IPS-11a (cell line): ENCODE results near the gene RSRP1.

Experiments used
- H3K4me3 ChIP-seq: one replicate; pipeline ENCODE4 v1.5.1; 2013; ENCODE audit warnings: low read depth, low read length, control low read depth

Gene RSRP1

DNA sequence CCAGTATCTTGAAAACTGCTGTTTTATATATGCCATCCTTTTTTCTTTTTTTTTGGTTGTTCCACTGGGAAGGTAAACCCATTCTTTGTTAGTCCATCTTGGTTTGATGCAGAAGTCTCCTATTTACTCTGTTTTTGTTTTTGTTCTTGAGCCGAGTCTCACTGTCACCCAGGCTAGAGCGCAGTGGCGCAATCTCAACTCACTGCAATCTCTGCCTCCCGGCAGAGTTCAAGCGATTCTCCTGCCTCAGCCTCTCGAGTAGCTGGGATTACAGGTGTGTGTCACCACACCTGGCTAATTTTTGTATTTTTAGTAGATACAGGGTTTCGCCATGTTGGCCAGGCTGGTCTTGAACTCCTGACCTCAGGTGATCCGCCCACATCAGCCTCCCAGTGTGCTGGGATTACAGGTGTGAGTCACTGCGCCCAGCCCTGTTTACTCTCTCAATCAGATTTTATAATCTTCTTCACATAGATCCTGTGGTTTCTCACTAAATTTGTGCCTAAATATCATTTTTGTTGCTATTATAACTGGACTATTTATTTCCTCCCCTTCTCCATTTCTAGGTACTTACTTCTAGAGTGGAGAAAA, 27.5 kb downstream of the RSRP1 start:
- H3K4me3 ChIP-seq = no peak overlapping the region

DNA sequence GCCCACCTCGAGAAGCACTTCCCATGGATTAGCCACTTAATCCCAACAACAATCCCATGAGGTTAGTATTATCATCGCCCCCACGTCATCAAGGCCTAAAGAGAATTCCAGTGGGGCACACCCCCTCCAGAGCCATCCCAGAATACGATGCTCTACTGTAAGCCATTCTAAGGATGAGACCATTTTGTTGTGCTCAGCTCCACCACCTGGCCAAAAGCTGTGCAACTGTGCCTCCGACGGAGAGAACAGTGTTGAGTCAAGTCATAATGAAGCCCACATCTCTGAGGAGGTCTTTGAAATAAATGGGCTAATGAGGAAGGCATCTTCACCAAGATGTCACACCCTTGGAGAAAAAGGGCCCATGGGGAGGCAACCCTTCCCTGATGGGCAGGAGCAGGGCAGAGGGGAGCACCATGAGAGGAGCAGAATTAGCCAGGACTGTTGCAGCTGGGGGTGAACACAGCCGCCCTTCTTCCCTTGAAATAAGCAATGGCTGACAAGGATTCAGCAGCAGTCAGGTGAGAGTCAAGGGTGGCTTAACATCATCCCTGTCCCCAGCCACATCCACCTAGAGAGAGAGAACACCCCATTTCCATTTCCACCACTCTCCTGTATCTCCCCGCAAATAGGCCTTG, 29.5 kb downstream of the RSRP1 start:
- H3K4me3 ChIP-seq = no peak overlapping the region

DNA sequence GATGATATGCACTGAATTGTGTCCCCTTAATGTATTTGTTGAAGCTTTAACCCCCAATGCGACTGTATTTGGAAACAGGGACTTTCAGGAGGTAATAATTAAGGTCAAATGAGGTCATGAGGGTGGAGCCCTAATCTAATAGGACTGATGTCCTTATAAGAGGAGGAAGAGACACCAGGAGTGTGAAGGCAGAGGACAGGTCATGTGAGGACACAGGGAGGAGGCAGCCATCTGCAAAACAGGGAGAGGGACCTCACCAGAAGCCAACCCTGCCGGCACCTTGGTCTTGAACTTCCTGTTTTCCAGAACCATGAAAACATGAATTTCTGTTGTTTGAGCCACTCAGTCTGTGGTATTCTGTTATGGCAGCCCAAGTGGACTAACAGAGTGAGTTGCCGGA, 30.2 kb downstream of the RSRP1 start:
- H3K4me3 ChIP-seq = no peak overlapping the region

DNA sequence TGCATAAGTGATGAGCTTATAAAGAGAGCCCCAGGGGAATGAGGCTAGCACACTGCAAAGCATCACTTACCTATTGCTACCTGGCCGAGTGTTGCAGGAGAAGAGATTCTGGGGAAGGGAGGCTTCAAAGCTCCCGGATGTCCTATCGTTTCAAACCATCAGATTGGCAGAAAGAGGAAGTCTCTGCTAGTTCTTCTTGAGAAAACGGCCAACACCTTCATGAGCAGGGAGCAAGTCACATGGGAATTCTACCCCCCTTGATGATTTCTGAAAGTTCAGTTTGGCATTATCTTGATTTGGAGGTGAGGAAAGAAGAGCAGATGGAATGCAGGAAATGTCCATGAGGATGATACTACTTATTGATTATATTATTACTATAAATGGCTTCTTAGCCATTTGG, 31.1 kb downstream of the RSRP1 start:
- H3K4me3 ChIP-seq = no peak overlapping the region

DNA sequence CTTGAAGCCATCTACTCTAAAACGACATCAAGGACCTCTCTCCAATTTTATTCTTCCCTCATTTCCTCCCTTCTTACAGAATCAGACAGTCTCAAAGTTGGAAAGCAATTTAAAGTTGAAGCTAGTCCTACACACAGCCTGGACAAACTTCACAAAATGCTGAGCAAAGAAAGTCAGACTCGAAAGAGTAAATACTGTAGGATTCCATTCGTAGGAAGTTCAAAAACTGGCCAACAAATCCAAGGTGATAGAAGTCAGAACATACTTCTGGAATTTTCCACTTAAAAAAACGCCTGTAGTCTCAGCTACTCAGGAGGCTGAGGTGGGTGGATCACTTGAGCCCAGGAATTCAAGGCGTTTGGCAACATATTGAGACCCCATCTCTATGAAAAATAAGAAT, 34.5 kb downstream of the RSRP1 start:
- H3K4me3 ChIP-seq = no peak overlapping the region

DNA sequence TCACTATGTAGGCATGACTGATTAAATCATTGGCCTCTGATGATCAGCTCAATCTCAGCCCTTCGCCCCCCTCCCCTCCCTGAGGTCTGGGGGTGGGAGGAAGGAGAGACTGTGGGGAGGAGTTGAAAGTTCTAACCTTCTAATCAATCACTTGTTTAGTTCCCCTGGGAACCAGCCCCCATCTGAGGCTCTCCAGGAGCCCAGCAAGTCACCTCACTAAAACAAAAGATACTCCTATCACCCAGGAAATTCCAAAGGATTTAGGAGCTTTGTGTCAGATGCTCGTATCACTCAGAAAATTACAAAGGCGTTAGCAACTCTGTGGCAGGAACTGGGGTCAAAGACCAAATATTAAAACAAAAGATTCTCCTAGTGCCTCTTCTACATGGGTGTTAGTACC, 36.5 kb downstream of the RSRP1 start:
- no peak overlapping the region for H3K4me3 ChIP-seq

DNA sequence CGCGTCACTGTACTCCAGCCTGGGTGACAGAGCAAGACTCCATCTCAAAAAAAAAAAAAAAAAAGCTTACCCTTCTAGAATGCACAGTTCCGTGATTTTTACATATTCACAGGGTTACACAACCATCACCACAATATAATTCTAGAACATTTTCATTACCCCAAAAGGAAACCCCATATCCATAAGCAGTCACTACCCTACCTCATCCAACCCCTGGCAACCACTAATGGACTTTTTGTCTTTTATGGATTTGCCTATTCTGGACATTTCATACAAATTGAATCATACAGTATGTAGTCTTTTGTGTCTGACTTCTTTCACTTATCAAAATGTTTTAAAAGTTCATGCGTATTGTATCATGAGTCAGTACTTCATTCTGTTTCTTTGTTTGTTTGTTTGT, 37.7 kb downstream of the RSRP1 start:
- no peak overlapping the region for H3K4me3 ChIP-seq

DNA sequence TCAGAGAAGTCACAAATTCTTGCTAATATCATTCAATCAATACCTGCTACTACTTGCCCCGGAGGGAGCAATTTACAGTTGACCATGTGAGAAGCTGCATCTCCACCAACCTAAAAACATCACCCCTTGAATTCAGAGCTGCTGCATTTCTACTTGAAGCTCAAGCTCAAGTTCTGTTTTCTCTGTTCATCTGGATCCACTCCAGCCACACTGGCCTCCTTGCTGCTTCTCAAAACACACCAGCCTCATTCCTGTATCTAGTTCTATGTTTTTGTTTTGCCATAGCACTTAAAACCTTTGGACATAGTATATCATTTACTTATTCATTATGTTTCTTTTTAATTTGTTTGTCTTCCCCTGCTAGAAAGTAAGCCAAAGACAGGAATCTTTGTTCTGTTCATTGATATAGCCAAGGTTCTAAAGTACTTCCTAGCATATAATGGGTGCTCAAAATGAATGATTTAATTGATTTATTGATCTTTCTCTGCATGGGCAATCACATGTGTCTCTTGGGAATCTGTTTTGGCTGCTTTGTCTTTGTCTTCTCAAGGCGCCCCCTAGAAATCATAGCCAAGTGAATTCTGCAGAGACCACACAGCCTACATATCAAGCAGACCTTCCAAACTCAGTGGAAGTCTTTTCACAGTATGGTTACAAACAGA, 38.6 kb downstream of the RSRP1 start:
- H3K4me3 ChIP-seq = no peak overlapping the region

DNA sequence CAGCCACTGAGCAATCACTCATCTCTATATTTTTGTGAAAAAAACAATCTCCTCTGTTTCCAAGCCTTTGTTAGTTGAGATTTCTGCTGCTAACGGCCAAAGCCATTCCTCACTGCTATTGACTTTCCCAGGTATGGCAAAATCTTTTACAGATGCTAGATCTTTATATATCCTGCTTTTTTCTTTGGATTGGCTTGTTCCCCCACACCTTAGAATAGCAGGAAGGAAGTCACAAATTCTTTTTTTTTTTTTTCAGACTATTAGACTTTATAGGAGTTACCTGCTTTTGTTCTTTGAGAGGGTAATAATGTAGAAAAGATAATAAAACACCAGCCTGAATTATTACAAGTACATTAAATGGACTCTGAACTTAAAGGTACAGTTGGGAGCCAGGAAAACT, 39.2 kb downstream of the RSRP1 start:
- no peak overlapping the region for H3K4me3 ChIP-seq

DNA sequence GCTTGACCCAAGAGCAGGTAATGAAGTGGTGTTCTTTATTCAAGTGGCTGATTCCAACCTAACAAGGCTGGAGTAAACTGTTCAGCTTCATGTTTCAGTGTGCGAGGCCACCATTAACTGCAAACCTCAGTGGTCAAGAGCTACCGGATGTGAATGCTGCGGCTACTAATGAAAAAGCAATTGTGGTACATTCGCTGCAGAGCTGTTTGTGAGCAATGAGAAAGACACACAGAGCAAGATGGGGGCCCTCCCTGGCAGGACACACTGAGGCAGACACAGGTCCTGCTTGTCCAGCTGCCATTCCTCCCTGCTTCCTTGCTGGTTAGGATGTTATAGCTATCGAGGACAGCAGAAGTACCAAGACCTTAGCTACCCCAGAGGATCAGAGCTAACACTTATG, 41.1 kb downstream of the RSRP1 start:
- no peak overlapping the region for H3K4me3 ChIP-seq

DNA sequence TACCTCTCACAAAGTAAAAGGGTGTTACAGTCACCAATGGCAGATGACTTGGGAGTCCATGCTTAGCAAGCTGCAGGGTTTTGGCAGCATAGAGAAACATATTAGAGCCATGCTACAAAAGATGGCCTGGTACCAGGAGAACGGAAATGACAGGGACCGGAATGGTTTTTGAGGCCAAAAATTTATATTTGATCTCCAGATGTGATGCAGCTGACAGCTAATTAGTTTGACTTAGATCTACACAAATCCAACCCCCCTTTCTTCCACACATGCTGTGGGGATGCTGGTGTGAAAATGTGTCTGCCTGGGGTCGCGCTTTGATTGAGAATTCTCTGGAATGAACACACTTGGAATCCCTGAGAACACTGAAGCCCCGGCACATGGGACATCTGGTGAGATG, 41.5 kb downstream of the RSRP1 start:
- H3K4me3 ChIP-seq = no peak overlapping the region

DNA sequence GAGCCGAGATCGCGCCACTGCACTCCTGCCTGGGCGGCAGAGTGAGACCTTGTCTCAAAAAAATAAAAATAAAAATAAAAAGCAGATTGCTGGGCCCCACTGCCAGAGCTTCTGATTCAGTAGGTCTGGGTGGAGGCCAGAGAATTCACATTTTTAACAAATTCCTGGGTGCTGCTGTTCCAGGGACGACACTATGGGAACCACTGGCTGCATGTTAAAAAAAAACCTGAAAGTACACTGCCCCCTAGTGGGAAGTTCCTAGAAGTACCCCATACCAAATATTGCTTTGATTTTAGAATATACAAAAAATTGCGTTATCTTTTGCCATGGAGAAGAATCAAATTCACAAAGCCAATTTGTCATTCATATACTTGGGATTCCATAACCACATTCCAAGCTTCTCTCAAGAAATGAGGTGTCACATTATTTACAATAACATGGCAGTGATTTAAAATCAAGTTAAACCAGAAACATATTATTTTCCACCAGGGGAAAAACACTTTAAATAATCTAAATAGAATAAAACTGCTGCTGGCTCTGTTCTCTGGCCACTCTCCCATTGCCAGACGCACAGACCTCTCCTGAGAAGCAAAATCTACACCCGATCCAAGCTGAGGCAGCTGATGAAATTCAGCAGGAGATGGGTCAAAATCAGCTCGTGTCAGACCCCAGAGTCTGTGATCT, 42.3 kb downstream of the RSRP1 start:
- no peak overlapping the region for H3K4me3 ChIP-seq

DNA sequence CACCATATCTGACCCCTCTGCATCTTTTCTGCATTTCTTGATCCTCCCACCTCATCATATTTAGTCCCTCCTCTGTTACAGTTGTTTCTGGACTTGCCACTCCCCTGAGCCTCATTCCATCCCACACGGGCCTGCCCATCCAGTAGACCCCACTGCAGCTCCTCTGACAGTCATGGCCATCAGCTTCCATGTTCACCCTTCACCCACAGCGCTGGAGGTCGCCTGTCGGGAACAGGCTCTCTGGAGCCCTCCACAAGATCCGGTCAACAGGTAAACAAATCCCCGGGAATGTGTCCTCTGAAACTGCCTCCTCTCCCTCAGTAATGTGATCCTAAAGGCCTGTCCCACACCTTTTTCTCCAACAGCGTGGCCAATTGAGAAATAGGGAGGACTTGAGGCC, 46.2 kb downstream of the RSRP1 start:
- no peak overlapping the region for H3K4me3 ChIP-seq

DNA sequence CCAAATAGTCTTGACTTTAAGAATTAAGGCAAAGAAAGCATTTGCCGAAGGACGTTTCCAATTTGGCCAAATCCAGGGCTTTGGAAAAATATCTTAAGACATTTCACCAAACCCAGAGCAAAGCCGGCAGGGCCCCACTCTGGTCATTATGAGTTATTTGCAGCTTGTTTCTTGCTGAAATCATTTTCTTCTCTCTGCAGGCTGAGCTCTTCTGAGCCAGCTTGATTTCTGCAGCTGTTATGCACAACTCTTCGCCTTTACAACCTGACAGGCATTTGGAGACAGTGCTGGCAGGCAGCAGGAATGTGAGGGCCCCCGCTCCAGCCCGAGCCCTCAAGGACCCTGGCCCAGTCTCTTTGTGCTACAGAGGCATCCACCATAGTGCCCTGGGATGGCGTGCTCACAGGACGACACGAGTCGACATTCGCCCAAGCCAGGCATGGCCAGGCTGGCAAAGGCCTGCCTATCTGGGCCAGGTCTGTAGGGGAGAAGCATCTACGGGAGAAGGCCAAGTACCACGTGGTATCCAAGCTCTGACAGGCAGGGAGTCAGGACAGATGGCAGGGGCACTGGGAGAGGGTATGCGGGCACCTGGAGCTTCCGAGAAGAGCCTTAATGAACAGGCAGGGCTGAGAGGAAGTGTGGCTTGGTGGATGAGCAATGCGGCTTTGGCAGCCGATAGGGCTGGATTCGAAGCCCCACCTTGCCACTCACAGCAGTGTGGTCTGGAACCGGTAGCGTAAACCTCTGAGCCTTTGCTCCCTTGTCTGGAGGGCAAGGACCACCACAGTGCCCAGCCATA, 47.2 kb downstream of the RSRP1 start:
- H3K4me3 ChIP-seq = no peak overlapping the region

DNA sequence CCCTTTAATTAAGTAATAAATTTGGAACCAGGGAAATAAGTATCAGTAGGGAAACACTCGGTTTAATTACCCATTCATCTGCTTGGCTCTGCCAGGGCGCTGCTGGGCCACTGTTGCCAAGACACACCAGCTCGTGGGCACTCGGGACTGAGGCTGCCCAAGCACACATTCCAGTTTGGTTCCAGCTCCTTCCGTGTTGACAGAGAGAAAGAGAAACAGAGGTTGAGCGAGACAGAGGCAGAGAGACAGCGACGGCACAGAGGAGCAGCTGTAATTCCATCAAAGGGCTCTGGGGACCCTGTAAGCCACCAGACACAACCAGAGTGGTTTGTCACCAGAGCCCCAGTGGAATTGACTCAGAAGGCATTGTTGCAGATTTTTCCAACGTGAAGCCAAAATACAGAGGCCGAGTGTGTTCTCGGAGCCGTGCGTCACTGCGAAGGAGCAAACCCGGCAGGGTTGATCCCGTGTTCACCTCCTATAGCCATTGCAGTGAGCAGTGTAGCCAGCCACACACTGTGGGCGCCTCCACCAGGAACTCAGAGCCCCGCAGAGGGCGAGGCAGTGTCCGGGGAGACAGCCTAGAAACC, 48.5 kb downstream of the RSRP1 start:
- no peak overlapping the region for H3K4me3 ChIP-seq

DNA sequence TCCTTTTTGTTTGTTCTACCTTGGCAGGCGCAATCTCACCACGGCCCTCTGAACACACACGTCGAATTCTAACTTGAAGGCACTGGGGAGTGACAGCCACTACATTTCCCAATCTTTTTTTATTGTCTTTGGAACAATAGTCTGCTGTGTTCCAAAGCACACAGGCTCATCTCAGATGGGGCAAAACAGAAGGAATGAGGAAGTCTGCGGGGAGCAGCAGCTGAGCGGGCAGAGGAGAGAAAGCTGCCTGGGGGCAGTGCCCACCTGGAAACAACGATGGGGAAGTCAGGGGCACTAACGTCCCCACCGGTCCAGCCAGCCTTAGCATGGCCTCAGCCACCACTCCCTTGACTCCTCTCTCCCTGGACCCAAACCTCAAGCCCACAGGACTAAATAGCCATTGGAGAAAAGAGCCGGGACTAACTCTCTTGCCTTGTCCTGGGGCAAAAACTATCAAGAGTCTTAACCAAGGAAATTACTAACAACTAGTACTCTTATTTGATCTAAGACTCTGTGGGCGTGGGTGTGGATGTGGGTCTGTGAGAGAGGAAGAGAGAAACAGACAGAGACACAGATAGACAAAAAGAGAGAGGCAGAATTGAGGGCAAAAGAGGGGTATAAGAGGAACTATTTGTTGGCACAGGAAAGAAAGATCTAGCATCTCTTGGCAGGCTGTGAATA, 49.1 kb downstream of the RSRP1 start:
- H3K4me3 ChIP-seq = no peak overlapping the region

DNA sequence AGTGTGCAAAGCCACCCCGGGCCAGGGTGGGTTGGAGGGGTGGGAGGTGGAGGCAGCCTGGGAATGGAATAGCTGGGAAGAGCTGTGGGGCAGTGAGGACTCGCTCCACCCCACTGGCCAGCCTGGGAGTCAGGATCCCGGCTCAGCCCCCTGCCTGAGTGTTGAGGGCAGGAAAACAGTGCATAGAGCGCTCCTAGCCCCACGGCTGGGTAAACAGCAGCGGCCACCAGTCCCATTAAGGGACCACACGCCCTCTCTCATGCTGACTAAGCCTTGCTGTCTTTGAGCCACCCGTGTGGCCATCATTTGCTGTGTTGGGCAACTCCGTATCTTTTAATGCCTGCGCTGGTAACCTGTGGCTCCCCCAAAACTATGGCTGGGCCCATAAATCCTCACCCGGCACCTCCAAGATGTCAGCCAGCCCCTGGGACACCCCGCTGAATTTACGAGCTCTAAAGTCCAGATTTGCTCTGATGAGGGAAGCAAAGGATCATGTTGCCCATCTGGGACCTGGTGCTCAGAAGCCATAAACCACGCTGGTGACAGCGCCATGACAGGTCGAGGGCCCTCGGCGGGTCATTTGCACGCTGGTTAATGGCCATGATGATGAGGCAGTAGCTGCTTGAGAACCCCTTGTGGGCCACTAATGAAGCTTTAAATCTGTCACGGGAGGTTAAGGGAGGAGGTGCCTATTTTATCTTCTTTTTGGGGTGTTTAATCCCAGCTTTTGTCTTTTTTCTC, 49.8 kb downstream of the RSRP1 start:
- no peak overlapping the region for H3K4me3 ChIP-seq

DNA sequence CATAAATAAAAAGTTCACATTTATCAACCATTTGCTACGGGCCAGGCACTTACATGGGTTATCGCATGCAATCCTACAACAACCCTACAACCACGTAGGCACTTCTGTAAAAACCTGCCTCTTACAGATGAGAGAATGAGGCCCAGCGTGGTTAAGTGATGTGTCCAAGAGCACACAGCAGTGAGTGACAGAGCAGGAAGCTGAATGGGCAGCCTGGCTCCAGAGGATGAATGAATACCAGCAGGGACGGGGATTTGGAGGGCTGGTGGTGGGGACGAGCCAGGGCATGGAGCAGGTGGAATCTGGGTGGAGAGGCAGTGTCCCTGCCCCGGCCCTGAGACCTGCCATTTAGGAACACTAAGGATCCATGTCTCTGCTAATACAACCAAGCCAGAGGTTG, 50.4 kb downstream of the RSRP1 start:
- H3K4me3 ChIP-seq = no peak overlapping the region

DNA sequence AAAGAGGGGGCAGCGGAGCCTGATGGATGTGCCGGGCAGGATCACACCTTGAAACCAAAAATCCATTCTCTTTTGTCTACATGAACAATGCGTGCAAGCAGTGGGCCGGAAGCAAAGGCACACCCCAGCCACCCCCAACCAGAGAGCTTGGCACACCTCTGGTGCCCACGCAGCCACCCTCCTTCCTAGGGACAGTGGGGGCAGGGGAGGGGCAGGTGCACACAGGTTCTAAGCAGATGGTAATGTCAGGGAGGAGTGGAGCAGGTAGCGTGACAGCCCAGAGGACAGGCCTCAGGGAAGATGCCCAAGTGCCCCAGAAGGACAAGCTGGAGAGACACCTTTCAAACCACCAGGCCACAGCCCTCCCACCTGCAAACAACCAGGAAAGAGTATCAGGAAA, 51.4 kb downstream of the RSRP1 start:
- no peak overlapping the region for H3K4me3 ChIP-seq

DNA sequence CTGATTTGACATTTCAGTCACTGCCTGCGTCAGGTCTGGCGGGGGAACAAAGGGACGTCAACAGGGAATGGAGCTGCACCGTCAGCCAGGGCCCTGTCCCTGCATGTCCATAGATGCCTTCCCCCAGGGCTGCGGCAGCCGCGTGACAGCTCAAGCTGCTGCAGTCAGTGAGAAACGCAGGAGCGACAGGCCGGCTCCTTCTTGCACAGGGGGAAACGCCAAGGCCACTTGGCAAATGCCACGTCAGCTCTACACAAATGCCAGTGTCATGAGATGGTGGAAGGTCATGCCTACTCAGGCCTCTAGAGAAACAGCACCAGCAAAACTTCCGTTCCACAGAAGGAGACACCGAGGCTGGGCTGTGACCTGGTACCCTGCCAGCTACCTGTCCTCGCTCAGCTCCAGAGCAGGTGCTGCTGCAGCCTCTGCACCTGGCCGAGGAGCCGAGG, 52.7 kb downstream of the RSRP1 start:
- H3K4me3 ChIP-seq = no peak overlapping the region
